ENCODE data around the gene SYT15.
"Not testable (repeated sequence)": the region's sequence is repeated elsewhere in the genome, so short reads cannot be mapped to it uniquely, and the experiment has no call there.

The SYT15 gene

DNA sequence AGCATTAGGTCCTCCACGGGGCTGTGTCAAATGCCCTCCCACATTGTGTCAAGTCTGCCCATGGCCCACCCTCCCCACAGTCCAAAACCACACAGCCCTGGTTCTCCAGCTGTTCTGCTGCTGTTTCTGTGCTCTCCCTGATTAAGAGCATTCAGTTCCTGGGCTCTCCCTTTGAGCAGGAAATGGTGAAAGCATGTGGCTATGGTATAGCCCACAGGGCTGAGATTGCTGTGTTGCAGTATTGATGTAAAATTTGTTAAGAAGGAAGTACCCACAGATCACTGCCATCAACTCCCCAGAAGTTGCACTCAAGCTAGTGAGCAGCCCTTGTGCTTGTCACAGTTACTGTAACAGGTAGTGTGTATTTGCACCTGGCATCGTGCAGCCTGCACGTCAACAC, 9.3 kb downstream of the SYT15 start:
- H3K4me3 ChIP-seq (ENCODE audit: low read depth, low read length) = not testable (repeated sequence)

DNA sequence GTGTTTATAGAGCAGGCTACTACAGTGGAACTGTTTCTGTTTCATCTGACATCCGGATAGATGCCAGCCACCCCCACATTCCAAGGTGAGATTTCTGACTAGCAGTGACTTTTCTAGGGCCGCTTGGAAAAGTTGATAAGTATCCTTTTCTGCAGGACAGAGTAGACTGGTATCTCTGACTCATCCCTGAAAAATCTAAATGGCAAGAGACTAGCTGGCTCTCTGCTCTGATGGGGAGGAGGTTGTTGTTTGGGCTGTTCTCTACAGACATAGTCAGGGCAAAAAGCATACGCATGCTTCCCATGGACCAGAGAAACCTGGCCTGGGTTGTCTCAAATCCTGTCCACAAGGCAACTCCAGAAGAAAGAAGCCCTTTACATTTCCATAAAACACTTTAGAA, 10.7 kb downstream of the SYT15 start:
- H3K4me3 ChIP-seq (ENCODE audit: low read depth, low read length) = not testable (repeated sequence)

DNA sequence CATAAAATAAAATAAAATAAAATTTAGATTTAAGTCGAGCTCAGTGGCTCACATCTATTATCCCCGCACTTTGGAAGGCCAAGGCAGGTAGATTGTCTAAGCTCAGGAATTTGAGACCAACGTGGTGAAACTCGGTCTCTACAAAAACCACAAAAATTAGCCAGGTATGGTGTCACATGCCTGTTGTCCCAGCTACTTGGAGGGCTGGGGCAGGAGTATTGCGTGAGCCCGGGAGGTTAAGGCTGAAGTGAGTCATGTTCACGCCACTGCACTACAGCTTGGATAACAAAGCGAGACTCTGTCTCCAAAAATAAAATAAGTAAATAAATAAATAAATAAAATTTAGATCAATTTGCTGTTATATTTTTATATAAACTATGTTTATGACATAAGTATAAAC, 12.1 kb downstream of the SYT15 start:
- H3K4me3 ChIP-seq (ENCODE audit: low read depth, low read length) = not testable (repeated sequence)

DNA sequence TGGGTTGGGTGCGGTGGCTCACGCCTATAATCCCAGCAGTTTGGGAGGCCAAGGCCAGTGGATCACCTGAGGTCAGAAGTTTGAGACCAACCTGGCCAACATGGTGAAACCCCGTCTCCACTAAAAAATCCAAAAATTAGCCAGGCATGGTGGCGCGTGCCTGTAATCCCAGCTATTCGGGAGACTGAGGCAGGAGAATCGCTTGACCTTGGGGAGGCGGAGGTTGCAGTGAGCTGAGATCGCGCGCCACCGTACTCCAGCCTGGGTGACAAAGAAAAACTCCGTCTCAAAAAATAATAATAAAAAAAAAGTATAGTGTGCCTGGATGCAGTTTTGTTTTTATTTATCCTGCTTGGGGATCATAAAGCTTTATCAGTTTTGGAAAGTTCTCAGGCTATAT, 14.4 kb downstream of the SYT15 start:
- not testable (repeated sequence) for H3K4me3 ChIP-seq (ENCODE audit: low read depth, low read length)

DNA sequence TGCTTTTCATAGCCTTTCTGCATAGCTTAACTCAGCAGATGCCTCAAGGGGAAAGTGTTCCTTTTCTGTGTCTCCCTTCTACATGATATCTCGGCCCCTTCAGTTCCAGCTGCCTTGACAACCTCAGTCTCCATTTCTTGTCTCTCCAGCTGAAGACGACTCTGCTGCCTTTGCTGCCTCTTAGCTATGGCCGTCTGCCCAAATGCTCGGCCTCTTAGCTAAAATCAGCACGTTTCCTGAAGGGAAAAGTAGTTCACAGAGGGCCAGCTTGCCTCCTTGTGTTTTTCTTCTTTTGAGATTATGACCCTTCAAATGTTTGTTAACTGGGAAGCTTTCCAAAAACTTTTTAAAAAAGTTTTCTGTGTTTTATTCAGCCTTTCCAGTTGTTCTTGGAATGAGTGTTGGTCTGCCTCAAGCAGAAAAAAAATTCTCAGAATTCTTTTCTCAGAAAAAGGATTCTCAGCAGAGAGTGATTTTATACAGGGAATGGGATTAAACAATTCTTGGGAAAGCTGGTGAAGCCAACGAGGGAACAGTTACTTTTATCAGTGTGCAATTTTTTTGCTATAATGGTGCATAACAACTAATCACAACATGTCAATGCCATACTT, 15.6 kb downstream of the SYT15 start:
- H3K4me3 ChIP-seq (ENCODE audit: low read depth, low read length) = not testable (repeated sequence)

GRCh38 chr10:46596570-46596969, 17.6 kb downstream of the SYT15 start:
- H3K4me3 ChIP-seq (ENCODE audit: low read depth, low read length) = not testable (repeated sequence)

DNA sequence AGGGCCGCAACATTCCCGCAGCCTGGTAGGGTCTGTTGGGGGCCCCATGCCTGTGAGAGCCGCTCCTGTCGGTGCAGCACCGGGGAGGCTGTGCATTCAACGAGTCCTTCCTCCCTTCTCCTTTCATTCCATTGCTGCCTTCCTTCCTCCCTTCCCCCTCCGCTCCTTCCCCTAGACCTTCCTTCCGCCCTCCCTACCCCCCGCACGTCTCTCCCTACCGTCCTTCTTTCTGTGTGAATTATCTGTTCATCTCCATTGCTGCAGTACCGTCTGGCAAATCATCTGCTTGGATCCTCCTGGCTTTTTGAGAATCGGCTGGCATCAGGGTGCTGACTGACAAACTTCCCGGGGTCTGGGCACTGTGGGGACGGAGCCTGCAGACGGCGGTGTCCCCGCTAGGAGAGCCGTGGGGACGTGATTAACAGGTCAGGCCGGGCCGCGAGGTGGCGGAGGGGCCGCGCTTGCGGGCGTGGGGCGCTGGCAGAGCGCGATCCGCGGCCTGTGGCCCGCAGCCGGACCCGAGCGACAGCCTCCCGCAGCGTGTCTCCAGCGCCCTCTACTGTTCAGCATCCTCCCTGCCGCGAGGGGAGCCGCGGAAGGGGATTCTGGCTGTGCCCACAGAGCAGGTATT, 18.8 kb downstream of the SYT15 start:
- not testable (repeated sequence) for H3K4me3 ChIP-seq (ENCODE audit: low read depth, low read length)

DNA sequence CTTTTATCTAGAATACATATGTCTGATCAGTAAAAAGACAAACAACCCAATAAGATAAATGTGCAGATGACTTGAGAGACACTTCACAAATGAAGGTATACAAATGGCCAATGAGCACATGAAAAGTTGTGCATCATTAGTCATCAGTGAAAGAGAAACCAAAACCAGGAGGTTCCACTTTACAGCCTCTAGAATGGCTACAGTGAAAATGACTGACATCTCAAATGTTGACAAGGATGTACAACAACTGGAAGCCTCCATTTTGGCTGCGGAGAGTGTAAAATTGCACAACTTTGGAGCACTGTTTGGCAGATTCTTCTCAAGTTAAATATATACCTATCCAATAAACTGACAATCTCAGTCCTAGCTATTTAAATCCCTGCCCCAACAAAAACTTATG, 21.6 kb downstream of the SYT15 start:
- not testable (repeated sequence) for H3K4me3 ChIP-seq (ENCODE audit: low read depth, low read length)

DNA sequence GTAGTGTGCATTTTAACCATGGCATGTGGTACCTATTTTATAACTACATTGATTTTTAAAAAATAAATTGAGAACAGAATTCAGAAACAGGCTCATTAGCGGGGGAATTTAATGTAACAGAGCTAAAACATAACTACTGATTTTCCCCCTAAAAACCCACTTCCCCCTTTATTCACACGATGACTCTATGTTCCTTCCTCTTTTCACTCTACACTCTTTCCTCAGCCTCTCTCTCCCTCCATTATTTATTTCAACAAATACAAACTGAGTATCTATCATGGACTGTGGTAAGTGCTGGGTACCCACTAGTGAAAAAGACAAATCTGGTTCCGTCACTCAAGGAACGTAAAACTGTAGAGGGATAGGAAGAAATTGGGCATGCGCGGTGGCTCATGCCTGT, 36.6 kb downstream of the SYT15 start:
- H3K4me3 ChIP-seq (ENCODE audit: low read depth, low read length) = not testable (repeated sequence)

DNA sequence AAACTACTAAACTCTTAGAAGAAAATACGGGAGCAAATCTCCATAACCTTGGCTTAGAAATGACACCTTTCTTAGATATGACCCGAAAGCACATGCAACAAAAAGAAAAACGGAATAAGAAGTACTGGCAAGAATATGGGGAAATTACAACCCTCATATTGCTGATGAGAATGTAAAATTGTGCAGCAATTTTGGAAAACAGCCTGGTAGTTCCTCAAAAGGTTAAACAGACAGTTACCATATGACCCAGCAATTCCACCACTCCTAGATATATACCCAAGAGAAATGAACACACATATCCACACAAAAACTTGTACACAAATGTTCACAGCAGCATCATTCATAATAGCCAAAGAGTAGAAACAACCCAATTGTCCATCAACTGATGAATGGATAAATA, 37.3 kb downstream of the SYT15 start:
- not testable (repeated sequence) for H3K4me3 ChIP-seq (ENCODE audit: low read depth, low read length)

DNA sequence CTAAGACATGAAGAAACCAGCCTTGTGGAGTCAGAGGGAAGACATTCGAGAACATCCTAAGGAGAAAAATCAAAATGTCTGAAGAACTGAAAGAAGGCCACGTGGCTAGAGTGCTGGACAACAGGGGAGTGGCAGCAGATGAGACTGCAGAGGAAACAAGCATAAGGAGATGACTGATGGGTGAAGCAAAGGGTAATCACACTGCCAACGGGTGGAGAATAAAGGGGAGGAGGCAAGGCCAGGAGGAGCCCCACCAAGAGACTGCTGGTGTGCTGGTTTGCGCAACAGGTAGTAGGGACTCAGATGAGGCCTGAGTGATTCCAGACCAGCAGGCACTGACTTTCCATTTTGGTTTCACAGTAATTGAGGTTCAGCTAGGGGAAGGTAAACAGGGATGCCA, 38.2 kb downstream of the SYT15 start:
- H3K4me3 ChIP-seq (ENCODE audit: low read depth, low read length) = not testable (repeated sequence)

DNA sequence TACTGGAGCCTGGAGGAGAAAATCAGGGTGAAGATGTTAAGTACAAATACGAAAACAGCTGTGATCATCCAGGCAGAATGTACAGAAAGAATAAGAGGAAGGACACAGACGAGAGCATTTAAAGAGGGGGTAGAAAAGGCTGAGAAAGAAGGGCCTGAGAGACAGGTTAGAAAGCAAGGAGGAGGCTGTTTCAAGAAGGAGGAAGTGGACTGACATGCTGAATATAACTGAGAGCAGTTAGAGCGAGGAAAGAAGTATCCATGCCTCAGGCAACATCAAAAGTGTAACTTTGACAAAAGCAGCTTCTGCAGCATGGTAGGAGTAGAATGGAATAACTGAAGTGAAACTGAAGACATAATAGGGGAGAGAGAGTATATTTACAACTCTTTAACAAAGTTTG, 39.0 kb downstream of the SYT15 start:
- H3K4me3 ChIP-seq (ENCODE audit: low read depth, low read length) = not testable (repeated sequence)

DNA sequence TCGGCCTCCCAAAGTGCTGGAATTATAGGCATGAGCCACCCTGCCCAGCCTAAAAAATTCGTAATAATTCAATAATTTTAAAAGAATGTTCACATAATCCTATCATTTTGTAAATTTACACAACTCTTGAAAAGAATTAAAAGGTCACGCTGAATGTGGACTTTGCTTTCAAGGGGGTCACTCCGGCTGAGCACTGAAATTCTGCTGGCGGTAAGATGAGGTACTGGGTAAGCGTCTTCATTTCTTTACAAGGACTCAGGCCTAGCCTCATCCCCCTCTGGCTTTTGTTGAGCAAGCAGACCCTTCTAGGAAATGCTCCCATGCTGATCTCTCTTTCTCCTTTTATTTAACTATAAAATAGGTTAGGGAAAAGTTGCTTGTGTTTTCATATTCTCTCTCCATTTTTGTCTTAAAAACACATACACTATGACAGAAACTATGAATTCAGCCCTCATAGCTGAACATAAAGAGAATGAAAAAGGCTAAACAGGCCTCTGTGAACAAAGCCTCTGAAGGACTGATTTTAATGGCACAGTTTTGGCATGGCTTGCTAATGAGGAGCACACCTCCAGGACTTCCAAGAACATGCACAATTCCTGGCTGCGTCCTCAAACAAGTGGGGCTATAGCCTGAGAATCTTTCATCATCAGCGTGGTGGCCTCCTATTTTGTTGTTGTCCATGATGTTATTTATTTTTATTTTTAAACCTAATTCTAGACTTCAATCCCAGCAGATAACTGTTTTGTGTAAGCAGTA, 45.1 kb downstream of the SYT15 start:
- not testable (repeated sequence) for H3K4me3 ChIP-seq (ENCODE audit: low read depth, low read length)

GRCh38 chr10:46629805-46630204, 50.9 kb downstream of the SYT15 start:
- H3K4me3 ChIP-seq (ENCODE audit: low read depth, low read length) = not testable (repeated sequence)

- H3K4me3 ChIP-seq (ENCODE audit: low read depth, low read length) = not testable (repeated sequence)
These were observed 51.9 kb downstream of the SYT15 start for GRCh38 chr10:46630816-46631215.

DNA sequence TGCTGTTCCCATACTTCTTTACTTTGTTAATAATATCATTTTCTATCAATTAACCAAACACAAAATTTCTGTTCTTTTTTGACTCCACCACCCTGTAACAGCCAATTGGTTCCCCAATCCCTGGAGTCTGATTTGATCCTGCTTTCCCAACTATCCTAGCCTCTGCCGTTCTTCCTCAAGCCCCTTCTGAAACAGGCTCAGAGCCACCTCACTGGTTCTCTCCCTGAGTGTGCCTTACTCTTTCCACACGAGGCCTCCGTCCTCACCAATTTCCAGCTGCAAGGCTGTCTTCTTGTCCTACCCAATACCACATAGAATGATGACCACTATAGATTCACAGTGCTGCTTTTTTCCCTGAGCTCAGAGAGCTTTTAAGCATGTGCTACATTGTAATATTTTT, 52.8 kb downstream of the SYT15 start:
- not testable (repeated sequence) for H3K4me3 ChIP-seq (ENCODE audit: low read depth, low read length)

DNA sequence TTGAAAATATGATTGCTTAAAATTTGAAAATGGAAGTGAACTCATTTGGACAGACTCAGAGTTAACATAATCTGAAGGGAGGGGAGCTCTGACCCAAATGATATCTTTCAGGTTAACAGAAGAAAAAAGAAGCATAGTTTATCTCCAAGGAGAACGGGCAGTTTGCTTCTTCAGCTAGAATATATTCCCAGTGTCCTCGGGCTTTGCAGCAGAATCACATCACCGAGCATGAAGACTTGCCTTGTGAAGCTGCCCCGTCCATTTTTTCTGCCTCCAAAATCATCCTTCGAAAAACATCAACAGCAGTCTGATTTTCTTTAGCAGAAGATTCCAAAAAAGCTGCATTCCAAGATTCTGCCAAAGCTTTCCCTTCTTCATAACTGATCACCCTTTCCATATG, 55.8 kb downstream of the SYT15 start:
- not testable (repeated sequence) for H3K4me3 ChIP-seq (ENCODE audit: low read depth, low read length)

DNA sequence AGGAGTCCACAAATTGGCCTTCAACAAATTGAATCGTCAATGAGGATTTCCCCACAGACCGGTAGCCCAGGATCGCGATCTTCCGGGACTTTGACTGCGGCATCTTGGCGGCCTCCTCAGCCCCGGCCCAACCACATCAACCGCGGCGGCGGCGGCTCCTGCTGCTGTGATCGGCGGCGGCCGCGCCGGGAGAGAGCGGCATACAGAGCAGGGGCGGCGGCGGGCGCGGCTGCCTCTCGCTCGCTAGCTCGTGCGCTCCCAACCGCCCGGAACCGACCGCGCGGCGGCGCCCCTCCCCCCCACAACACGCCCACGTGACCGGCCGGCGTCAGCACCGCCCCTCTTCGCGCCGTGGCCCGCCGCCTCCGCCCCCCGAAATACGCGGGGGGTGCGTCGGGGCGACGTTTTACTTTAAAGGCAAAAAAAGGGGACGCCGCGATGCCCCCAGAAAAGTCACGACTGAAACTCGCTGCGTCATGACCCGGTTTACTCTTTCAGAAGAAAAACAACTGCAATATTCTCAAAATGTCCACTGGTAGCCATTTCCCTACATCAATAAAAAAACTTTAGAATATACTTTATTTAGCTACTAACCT, 56.5 kb downstream of the SYT15 start:
- H3K4me3 ChIP-seq (ENCODE audit: low read depth, low read length) = not testable (repeated sequence)

- H3K4me3 ChIP-seq (ENCODE audit: low read depth, low read length) = not testable (repeated sequence)
These were observed 61.1 kb downstream of the SYT15 start for GRCh38 chr10:46640005-46640404.

All from iPS-11a (cell line).